Neural cell (in vitro differentiated cells): ENCODE data around the gene MINDY3. TPM values are rescaled to one million over a fixed set of nuclear protein-coding genes. Genes with fewer than 3 reads are reported as not detected.

Experiments
- H2AFZ ChIP-seq: fragments of 200-600, 300-800 bp; sonication (generic), shearing (Covaris generic); 2 replicates; pipeline ENCODE4 v1.6.0; 2014; ENCODE audit warnings: low read depth, mild to moderate bottlenecking, antibody characterized with exemption, low read length, moderate library complexity
- H3F3A ChIP-seq: fragments of 200-600 bp; shearing (Covaris generic); 2 replicates; pipeline ENCODE4 v1.6.1; 2016; ENCODE audit warnings: mild to moderate bottlenecking, moderate library complexity, mixed read lengths, antibody characterized with exemption, low read length; ENCODE audit not compliant: insufficient read depth, poor library complexity, severe bottlenecking
- H3K27ac ChIP-seq: fragments of 200-600, 300-800 bp; sonication (generic), shearing (Covaris generic); 2 replicates; pipeline ENCODE4 v1.5.1; 2014; ENCODE audit warnings: mild to moderate bottlenecking, low read length, moderate library complexity
- H3K27me3 ChIP-seq: fragments of 300-800, 200-600 bp; sonication (generic), shearing (Covaris generic); 2 replicates; pipeline ENCODE4 v1.6.0; 2014; ENCODE audit warnings: mild to moderate bottlenecking, low read depth, low read length, moderate library complexity; ENCODE audit not compliant: insufficient read depth
- H3K36me3 ChIP-seq: fragments of 300-800, 200-600 bp; sonication (generic), shearing (Covaris generic); 2 replicates; pipeline ENCODE4 v1.5.1; 2014; ENCODE audit warnings: mild to moderate bottlenecking, antibody characterized with exemption, low read length, moderate library complexity; ENCODE audit not compliant: insufficient read depth
- H3K4me2 ChIP-seq: fragments of 300-800, 200-600 bp; sonication (generic), shearing (Covaris generic); 2 replicates; pipeline ENCODE4 v1.6.0; 2014; ENCODE audit warnings: mild to moderate bottlenecking, low read length
- H3K4me3 ChIP-seq: fragments of 300-800, 200-600 bp; sonication (generic), shearing (Covaris generic); 2 replicates; pipeline ENCODE4 v1.5.1; 2014; ENCODE audit warnings: mild to moderate bottlenecking, low read length, moderate library complexity
- H3K79me2 ChIP-seq: fragments of 200-600 bp; shearing (Covaris generic); replicated peaks from 2 replicates; pipeline ENCODE4 v1.6.0; 2014; ENCODE audit warnings: mild to moderate bottlenecking, low read length, moderate library complexity; ENCODE audit not compliant: insufficient read depth
- H3K9ac ChIP-seq: fragments of 300-800, 200-600 bp; sonication (generic), shearing (Covaris generic); 2 replicates; pipeline ENCODE4 v1.6.1; 2016; ENCODE audit warnings: mild to moderate bottlenecking, low read length, mixed read lengths
- H3K9me2 ChIP-seq: fragments of 200-600 bp; shearing (Covaris generic); 2 replicates; pipeline ENCODE4 v1.6.1; 2016; ENCODE audit warnings: mild to moderate bottlenecking, low read length, mixed read lengths; ENCODE audit not compliant: insufficient read depth
- H3K9me3 ChIP-seq: fragments of 200-600, 300-800 bp; sonication (generic), shearing (Covaris generic); 2 replicates; pipeline ENCODE4 v1.6.1; 2016; ENCODE audit warnings: mild to moderate bottlenecking, mixed run types, low read length, moderate library complexity, mixed read lengths
- H4K20me1 ChIP-seq: fragments of 200-600 bp; shearing (Covaris generic); 2 replicates; pipeline ENCODE4 v1.6.1; 2016; ENCODE audit warnings: mild to moderate bottlenecking, mixed run types; ENCODE audit not compliant: insufficient read depth
- CTCF ChIP-seq: fragments of 450-650 bp; IDR thresholded peaks from 2 replicates; pipeline ENCODE4 v1.5.1; 2014; ENCODE audit warnings: antibody characterized with exemption, mild to moderate bottlenecking, moderate library complexity; ENCODE audit not compliant: poor library complexity, severe bottlenecking
- EP300 ChIP-seq: fragments of 450-650 bp; conservative IDR thresholded peaks from 2 replicates; pipeline ENCODE4 v1.6.1; 2014; ENCODE audit warnings: antibody characterized with exemption, mild to moderate bottlenecking, moderate library complexity; ENCODE audit not compliant: poor library complexity, severe bottlenecking
- EZH2 ChIP-seq: fragments of 200-600, 300-800 bp; shearing (Covaris generic), sonication (generic); IDR thresholded peaks from 2 replicates; pipeline ENCODE4 v1.6.1; 2014; ENCODE audit warnings: antibody characterized with exemption, low read length, borderline replicate concordance, mild to moderate bottlenecking; ENCODE audit not compliant: insufficient read depth, poor library complexity, severe bottlenecking
- MXI1 ChIP-seq: fragments of 450-650 bp; conservative IDR thresholded peaks from 2 replicates; pipeline ENCODE4 v1.6.1; 2014; ENCODE audit warnings: antibody characterized with exemption, mild to moderate bottlenecking; ENCODE audit not compliant: poor library complexity, severe bottlenecking
- POLR2AphosphoS5 ChIP-seq: IDR thresholded peaks from 2 replicates; pipeline ENCODE4 v1.6.1; 2012
- RAD21 ChIP-seq: fragments of 450-650 bp; conservative IDR thresholded peaks from 2 replicates; pipeline ENCODE4 v1.6.1; 2014; ENCODE audit warnings: antibody characterized with exemption, mild to moderate bottlenecking, moderate library complexity
- REST ChIP-seq: IDR thresholded peaks from 2 replicates; pipeline ENCODE4 v1.6.1; 2012; ENCODE audit warnings: borderline replicate concordance
- SMC3 ChIP-seq: fragments of 450-650 bp; conservative IDR thresholded peaks from 2 replicates; pipeline ENCODE4 v1.6.1; 2014; ENCODE audit warnings: antibody characterized with exemption, mild to moderate bottlenecking, moderate library complexity; ENCODE audit not compliant: poor library complexity
- TAF1 ChIP-seq: IDR thresholded peaks from 2 replicates; pipeline ENCODE4 v1.6.1; 2012; ENCODE audit warnings: low read depth
- polyA plus RNA-seq: library from polyadenylated mRNA; depleted of rRNA; stranded (reverse); fragments of >200 nt; gene quantifications from 2 replicates; pipeline ENCODE4 v1.2.3, GENCODE V29; 2014

MINDY3 gene
- polyA plus RNA-seq, 1 donor from 2014 or later = 56.5 TPM

GRCh38 chr10:15760681-15761080 lies 99.6 kb downstream of the MINDY3 start:
- no peak overlapping the region for H2AFZ ChIP-seq
- no peak overlapping the region for H3K4me2 ChIP-seq
- TF ChIP-seq CTCF = no peak
- TF ChIP-seq EZH2 = no peak
- TF ChIP-seq REST = no peak
- TF ChIP-seq TAF1 = no peak
- no peak for TF ChIP-seq RAD21
- TF ChIP-seq SMC3 = no peak
- TF ChIP-seq POLR2AphosphoS5 = no peak
- TF ChIP-seq EP300 = no peak
- no peak for TF ChIP-seq MXI1
- H3K9ac ChIP-seq = no peak overlapping the region
- no peaks in the 10 kb centered on the region for H3K79me2 ChIP-seq
- H3K9me2 ChIP-seq = no peaks in the 10 kb centered on the region
- no peaks in the 10 kb centered on the region for H3K27me3 ChIP-seq
- H3F3A ChIP-seq = no peaks in the 10 kb centered on the region
- no peaks in the 10 kb centered on the region for H3K36me3 ChIP-seq
- no peak overlapping the region for H3K4me3 ChIP-seq
- H3K9me3 ChIP-seq = no peaks in the 10 kb centered on the region
- no peaks in the 10 kb centered on the region for H4K20me1 ChIP-seq
- H3K27ac ChIP-seq = no peak overlapping the region

GRCh38 chr10:15759265-15759664 lies 101.0 kb downstream of the MINDY3 start:
- H3K36me3 ChIP-seq = no peaks in the 10 kb centered on the region
- H3F3A ChIP-seq = no peaks in the 10 kb centered on the region
- no peak overlapping the region for H3K4me3 ChIP-seq
- no peaks in the 10 kb centered on the region for H4K20me1 ChIP-seq
- H3K27ac ChIP-seq = no peak overlapping the region
- no peaks in the 10 kb centered on the region for H3K9me2 ChIP-seq
- no peaks in the 10 kb centered on the region for H3K27me3 ChIP-seq
- no peak for TF ChIP-seq POLR2AphosphoS5
- no peak for TF ChIP-seq EP300
- TF ChIP-seq RAD21 = no peak
- no peak for TF ChIP-seq SMC3
- no peak for TF ChIP-seq MXI1
- TF ChIP-seq CTCF = no peak
- TF ChIP-seq TAF1 = no peak
- TF ChIP-seq EZH2 = no peak
- no peak for TF ChIP-seq REST
- H3K4me2 ChIP-seq = no peak overlapping the region
- H3K9me3 ChIP-seq = no peaks in the 10 kb centered on the region
- H2AFZ ChIP-seq = no peak overlapping the region
- no peaks in the 10 kb centered on the region for H3K79me2 ChIP-seq
- H3K9ac ChIP-seq = no peak overlapping the region
